Ishikawa (cell line): ENCODE results near the gene DOK4.

ENCODE experiments used
- CEBPB ChIP-seq: IDR thresholded peaks from 2 replicates; pipeline ENCODE4 v1.6.1; 2012
- CREB1 ChIP-seq: IDR thresholded peaks from 2 replicates; pipeline ENCODE4 v1.6.1; 2012; ENCODE audit warnings: low read depth
- EGR1 ChIP-seq: IDR thresholded peaks from 2 replicates; pipeline ENCODE4 v1.6.1; 2012
- EP300 ChIP-seq: IDR thresholded peaks from 2 replicates; pipeline ENCODE4 v1.6.1; 2012; ENCODE audit warnings: borderline replicate concordance
- FOXM1 ChIP-seq: IDR thresholded peaks from 2 replicates; pipeline ENCODE4 v1.6.1; 2012; ENCODE audit warnings: low read depth, borderline replicate concordance
- NFIC ChIP-seq: IDR thresholded peaks from 2 replicates; pipeline ENCODE4 v1.6.1; 2012
- RAD21 ChIP-seq: IDR thresholded peaks from 2 replicates; pipeline ENCODE4 v1.6.1; 2012; ENCODE audit warnings: low read depth
- TAF1 ChIP-seq: IDR thresholded peaks from 2 replicates; pipeline ENCODE4 v1.6.1; 2012; ENCODE audit warnings: low read depth, mild to moderate bottlenecking
- TCF12 ChIP-seq: IDR thresholded peaks from 2 replicates; pipeline ENCODE4 v1.6.1; 2012; ENCODE audit warnings: low read depth
- TEAD4 ChIP-seq: IDR thresholded peaks from 2 replicates; pipeline ENCODE4 v1.6.1; 2012
- USF1 ChIP-seq: IDR thresholded peaks from 2 replicates; pipeline ENCODE4 v1.6.1; 2012
- YY1 ChIP-seq: IDR thresholded peaks from 2 replicates; pipeline ENCODE4 v1.6.1; 2012; ENCODE audit warnings: low read depth
- ZBTB7A ChIP-seq: IDR thresholded peaks from 2 replicates; pipeline ENCODE4 v1.6.1; 2012; ENCODE audit warnings: low read depth
- TF ChIP-seq, protein P1 (sequence below): IDR thresholded peaks from 2 replicates; pipeline ENCODE4 v1.6.1; 2012; ENCODE audit warnings: low read depth, mild to moderate bottlenecking
- TF ChIP-seq, protein P2 (sequence below): IDR thresholded peaks from 2 replicates; pipeline ENCODE4 v1.6.1; 2012

DOK4 gene

DNA sequence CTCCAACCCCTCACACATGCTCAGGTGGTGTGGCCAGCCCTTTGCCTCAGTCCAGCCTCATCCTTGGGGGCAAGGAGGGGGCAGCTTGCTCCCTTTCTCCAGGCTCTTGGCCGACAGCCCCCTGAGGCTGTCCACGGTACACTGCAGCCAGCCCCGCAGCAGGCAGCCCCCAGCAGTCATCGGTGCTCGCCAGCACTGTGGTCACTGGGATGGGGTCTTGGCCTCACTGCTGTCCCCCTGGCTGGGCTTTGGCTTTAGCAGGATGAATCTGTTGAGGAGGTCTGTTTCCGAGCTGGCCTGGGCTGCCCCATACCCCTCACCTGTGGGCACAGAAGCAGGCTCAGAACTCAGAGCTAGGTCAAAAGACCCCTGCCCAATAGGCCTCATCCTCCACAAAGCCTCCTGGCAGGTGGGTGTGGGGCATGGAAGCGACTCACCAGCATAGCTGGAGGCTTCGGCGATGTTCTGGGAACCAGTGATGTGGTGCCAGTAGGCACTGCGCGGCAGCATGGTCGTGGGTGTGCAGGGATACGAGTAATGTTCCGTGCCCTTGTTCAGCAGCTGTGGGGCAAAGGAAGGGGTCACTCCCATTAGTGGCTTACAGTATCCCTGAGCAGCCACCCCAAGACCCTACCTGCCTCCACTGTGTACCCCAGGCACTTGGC, 13.0 kb downstream of the DOK4 start:
- TF ChIP-seq TEAD4 (no peak), RAD21 (no peak), YY1 (no peak), TCF12 (no peak), EGR1 (no peak), EP300 (no peak), FOXM1 (no peak), TAF1 (no peak), NFIC (no peak)

DNA sequence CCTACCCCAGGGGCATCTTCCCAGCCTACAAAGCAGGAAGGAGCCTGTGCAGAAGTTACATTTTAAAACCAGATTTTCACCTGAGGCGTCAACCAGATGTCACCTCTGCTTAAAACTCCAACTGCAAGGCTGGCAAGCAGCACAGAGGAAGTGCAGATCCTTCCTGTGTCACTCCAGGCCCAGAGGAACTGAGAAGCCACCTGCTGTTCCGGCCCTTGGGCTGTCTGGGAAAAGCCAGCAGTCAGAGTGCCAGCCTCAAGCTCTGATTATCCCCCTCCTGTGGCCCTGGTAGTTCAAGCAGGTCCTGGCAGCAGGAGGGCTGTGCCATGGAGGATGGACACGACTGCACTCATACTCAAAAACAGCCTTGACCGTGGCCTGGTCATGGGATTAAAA, 13.6 kb downstream of the DOK4 start:
- TF ChIP-seq EGR1, result no peak
- TF ChIP-seq FOXM1, result no peak
- TF ChIP-seq RAD21, result no peak
- TF ChIP-seq USF1, result no peak
- no peak for TF ChIP-seq TEAD4
- TF ChIP-seq EP300, result no peak
- no peak for TF ChIP-seq TAF1
- TF ChIP-seq TCF12, result no peak
- TF ChIP-seq, protein P1, sequence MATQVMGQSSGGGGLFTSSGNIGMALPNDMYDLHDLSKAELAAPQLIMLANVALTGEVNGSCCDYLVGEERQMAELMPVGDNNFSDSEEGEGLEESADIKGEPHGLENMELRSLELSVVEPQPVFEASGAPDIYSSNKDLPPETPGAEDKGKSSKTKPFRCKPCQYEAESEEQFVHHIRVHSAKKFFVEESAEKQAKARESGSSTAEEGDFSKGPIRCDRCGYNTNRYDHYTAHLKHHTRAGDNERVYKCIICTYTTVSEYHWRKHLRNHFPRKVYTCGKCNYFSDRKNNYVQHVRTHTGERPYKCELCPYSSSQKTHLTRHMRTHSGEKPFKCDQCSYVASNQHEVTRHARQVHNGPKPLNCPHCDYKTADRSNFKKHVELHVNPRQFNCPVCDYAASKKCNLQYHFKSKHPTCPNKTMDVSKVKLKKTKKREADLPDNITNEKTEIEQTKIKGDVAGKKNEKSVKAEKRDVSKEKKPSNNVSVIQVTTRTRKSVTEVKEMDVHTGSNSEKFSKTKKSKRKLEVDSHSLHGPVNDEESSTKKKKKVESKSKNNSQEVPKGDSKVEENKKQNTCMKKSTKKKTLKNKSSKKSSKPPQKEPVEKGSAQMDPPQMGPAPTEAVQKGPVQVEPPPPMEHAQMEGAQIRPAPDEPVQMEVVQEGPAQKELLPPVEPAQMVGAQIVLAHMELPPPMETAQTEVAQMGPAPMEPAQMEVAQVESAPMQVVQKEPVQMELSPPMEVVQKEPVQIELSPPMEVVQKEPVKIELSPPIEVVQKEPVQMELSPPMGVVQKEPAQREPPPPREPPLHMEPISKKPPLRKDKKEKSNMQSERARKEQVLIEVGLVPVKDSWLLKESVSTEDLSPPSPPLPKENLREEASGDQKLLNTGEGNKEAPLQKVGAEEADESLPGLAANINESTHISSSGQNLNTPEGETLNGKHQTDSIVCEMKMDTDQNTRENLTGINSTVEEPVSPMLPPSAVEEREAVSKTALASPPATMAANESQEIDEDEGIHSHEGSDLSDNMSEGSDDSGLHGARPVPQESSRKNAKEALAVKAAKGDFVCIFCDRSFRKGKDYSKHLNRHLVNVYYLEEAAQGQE, result no peak
- TF ChIP-seq ZBTB7A, result no peak
- TF ChIP-seq YY1, result no peak
- TF ChIP-seq, protein P2, sequence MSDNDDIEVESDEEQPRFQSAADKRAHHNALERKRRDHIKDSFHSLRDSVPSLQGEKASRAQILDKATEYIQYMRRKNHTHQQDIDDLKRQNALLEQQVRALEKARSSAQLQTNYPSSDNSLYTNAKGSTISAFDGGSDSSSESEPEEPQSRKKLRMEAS, result no peak
- no peak for TF ChIP-seq CEBPB
- no peak for TF ChIP-seq NFIC
- TF ChIP-seq CREB1, result no peak

DNA sequence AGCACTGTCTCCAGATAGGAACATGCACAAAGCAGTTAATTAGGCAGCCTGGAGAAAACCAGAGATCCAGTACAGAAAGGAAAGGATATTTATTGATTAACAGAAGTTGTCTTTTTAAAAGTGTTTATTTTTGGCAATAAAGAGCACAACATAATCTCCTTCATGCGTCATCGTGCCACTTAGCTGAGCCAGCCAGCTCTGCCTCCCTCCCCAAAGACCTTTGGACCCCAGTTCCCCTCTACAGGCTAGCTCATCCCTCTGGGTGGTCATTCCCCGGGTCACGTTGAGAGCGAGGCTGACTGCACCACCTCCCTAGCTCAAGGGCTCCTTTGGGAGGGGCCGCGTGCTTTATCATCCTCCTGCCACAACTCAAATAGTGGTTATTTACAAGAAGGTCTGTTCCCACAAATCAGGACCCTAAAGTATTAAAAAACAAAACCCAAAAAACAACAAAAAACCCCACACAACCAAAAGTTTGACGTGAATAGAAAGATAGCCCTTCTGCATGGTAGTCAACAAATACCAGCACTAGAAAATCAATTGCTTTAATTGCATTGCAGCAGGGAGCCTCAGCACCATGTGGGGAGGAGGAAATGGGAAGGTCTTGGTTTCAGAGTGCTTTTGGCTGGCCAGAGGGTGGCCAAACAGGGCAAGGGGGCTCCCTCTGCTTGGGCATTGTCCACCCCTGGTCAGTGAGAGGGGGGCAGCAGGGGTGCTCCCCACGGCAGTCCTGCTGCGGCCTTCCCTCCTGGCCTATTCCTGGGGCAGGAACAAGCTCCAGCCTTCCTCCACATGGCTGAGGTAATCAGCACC, 14.2 kb downstream of the DOK4 start:
- TF ChIP-seq, protein P1, result no peak
- no peak for TF ChIP-seq USF1
- no peak for TF ChIP-seq FOXM1
- TF ChIP-seq, protein P2, result no peak
- no peak for TF ChIP-seq TAF1
- TF ChIP-seq CEBPB, result no peak
- no peak for TF ChIP-seq RAD21
- no peak for TF ChIP-seq CREB1
- TF ChIP-seq TCF12, result no peak
- no peak for TF ChIP-seq NFIC
- TF ChIP-seq ZBTB7A, result no peak
- no peak for TF ChIP-seq YY1
- TF ChIP-seq EGR1, result no peak
- no peak for TF ChIP-seq EP300
- TF ChIP-seq TEAD4, result no peak

- no peak for TF ChIP-seq EP300
- no peak for TF ChIP-seq TAF1
- no peak for TF ChIP-seq TEAD4
- TF ChIP-seq ZBTB7A, result no peak
- TF ChIP-seq NFIC, result no peak
- TF ChIP-seq FOXM1, result no peak
- no peak for TF ChIP-seq CEBPB
- no peak for TF ChIP-seq USF1
- TF ChIP-seq YY1, result no peak
- TF ChIP-seq EGR1, result no peak
- TF ChIP-seq, protein P2, result no peak
- no peak for TF ChIP-seq CREB1
- TF ChIP-seq, protein P1, result no peak
- TF ChIP-seq RAD21, result no peak
- no peak for TF ChIP-seq TCF12
These were observed 15.1 kb downstream of the DOK4 start for GRCh38 chr16:57471209-57471608.
